HG03045 (cell line): Measurements from ENCODE around the gene CDH5.

Experiments
- ATAC-seq: cut with Tn5 transposase; IDR thresholded peaks from one replicate; pipeline ENCODE4 v1.9.1; 2021; ENCODE audit warnings: mild to moderate bottlenecking, moderate library complexity; ENCODE audit not compliant: unreplicated experiment

CDH5 gene

DNA sequence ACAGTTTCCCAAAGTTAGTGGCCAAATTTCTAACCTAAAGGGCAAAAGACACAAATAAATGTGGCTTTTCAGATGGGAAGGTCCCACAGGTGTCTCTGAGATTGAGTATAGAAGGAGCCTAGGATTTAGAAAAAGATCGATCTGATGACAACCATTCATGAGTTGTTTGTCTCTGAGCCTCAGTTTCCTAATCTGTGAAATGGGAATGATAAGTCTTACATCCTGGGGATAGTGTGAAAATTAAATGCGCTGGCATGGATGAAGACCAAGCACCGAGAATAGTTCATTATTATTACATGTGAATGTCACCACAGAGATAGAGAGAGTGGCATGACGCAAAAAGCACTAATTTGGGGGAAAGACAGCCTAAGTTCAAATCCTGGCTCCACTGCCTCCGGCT, 7.2 kb downstream of the CDH5 start:
- no peak for ATAC-seq

DNA sequence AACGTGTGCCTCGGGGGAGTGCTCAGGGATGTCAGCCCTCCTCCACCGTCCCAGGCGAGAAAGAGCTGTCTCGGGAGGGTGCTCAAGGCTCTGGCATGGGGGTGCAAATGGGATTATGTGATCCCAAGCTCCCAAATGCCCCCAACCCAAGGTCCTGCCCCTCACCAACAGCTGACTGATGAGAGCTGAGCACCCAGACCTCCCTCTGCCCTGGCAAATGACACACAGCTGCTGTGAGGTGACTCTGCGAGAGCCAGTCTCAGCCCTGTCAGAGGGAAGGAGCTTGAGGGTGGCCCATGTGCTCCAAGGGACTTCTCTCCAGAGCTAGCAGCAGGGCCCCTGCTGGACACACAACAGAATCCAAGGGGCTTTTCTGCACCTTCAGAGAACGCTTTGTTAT, 7.7 kb downstream of the CDH5 start:
- no peak for ATAC-seq

DNA sequence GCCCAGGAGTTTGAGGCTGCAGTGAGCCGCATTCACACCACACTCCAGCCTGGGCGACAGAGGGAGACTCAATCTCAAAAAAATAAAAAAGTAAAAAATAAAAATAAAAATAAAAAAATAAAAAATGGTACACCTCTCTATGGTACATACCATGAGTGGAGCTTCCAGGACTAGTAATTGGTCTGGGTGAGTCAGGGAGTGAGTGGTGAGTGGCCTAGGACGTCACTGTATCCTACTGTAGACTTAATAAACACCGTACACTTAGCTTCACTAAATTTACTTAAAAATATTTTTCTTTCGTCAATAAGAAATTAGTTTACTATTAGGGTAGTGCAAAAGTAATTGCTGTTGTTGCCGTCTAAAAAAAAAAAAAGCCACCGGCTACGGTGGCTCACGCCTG, 9.0 kb downstream of the CDH5 start:
- no peak for ATAC-seq

DNA sequence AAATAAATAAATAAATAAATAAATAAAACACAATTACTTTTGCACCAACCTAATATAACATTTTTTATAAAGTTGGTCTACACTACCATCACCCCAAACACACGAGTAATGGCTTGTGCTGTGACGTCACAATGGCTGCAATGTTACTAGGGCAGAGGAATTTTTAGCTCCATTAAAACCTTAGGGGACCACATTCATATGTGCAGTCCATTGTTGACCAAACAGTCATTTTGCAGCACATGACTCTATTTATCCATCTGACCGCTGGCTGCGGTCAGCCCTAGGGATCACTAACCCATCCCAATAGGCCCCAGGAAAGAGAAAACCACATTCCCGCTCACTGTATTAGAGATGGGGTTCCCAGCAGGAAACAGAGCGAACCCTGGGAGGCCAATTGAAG, 9.6 kb downstream of the CDH5 start:
- no peak for ATAC-seq

DNA sequence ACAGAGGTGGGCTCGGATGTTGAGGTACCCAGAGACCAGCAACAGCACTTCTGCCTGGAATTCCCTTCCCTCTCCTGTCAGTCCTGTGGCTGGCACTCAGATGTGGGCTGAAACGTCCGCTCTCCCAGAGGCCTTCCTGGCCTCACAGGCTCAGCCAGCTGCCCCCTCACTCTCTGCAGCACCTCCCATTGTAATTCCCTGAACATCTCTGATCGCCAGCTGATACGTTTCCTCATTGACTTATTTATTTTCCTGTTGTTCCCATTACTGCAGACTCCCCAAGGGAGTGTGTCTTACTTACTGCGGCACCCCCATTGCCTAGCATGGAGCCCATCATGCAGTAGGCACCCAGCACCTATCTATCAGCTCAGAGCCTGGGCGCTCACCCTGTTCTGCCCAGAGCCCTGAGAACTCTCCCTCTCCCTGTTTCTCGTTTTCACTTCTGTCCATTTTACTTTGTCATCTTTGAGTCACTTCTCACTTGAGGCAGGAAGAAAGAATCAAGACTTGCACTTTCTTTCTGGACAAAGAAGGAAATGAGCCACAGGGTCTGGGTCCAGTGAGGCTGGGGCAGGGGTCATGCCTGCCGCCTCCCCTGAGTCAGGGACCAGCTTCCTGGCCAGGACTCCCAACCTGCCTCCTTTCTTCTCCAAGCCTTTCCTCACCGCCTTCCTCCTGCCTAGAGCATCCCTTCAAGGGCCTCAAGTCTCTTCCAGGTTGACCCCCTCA, 10.2 kb downstream of the CDH5 start:
- no peak for ATAC-seq

DNA sequence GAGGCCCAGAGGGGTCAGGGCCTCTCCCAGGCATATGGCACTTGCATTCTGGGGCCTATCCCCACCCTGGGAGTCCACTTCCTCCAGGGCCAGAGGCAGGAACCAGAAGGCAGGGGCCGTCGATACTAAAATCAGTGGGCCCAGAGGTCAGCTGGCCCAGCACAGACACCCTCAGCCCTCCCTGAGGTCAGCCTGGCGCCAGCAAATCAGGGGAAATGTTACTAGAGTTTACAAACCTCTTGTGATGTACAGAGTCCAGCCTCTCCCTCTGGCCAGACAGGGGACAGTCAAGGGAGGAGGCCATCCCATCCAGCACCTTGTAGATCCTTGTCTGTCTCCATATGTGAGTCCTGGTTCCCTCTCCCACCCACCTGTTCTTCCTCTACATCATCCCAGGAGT, 10.8 kb downstream of the CDH5 start:
- no peak for ATAC-seq

DNA sequence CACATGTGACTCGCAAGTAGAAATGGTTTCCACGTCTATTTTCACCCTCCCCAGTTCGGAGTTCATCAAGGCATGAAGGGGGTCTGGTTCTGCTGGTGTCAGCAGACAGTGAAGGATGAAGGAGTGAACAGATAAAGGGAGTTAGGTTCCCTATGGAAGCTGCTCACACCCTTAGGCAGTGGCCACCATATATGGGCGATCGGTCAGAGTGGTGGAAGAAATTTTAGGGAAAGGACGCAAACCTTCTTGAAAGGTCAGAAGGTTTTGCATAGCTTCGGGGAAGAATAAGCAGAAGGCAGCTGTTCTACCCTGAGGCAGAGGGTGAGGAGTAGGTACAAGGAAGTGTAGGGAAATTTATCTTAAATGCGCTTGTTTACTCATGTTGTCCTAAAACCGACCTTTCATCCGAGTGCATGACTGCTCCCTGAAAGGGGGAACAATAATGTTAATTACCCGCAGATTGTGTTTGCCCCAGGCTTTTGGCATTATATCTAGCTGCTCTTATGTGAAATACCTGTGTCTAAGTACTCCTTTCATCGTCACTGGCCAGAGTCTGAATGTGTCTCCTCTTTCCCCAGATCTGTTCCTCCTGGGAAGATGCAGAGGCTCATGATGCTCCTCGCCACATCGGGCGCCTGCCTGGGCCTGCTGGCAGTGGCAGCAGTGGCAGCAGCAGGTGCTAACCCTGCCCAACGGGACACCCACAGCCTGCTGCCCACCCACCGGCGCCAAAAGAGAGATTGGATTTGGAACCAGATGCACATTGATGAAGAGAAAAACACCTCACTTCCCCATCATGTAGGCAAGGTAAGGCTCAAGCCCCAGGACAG, 12.5 kb downstream of the CDH5 start:
- ATAC-seq = no peak

DNA sequence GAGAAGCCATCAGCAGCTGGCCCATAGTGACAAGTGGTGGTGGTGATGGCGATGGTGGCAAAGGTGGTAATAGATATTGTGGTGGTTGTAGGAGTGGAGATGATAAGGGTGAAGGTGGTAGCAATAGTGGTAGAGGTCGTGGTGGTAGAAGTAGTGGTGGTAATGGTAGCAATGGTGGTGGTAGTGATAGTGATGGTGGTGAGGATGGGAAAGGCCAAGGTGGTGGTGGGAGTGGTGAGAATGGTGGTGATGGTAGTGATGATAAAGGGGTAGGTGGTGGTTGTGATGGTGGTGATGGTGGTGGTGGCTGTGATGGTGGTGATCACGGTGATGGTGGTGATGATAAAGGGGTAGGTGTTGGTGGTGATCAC, 13.1 kb downstream of the CDH5 start:
- no peak for ATAC-seq

DNA sequence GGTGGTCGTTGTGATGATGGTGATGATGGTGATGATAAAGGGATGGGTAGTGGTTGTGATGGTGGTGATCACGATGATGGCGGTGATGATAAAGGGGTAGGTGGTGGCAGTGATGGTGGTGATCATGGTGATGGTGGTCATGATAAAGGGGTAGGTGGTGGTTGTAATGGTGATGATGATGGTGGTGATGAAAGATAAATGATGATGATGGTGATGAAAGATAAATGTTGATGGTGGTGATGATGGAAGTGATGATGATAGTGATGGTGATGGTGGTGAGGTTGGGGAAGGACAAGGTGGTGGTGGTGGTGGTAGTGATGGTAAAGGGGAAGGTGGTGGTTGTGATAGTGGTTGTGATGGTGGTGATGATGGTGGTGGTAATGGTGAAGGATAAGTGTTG, 13.9 kb downstream of the CDH5 start:
- no peak for ATAC-seq

DNA sequence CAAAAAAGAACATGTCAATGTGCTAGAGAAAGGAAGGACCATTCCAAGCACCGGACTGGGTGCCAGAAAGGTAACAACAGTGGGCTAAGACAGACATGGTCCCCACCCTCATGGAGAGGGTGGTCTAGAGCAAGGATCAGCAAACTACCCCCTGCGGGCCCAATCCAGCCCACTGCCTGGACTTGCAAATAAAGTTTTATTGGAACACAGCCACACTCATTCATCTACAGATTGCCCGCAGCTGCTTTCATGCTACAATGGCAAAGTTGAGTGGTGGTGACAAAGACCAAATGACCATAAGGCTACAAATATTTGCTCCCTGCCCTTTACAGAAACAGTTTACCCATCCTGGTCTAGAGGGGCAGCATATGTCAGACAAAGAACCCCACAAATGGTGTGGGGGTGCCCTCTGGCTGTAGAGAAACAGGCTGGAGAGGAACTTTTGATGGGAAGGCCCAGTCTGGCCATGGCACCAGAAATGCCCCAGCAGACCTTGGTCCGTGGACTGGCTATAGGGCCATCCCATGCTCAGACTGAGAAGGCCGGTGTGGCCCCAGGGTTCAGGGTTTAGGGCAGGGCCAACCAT, 15.2 kb downstream of the CDH5 start:
- ATAC-seq = no peak

DNA sequence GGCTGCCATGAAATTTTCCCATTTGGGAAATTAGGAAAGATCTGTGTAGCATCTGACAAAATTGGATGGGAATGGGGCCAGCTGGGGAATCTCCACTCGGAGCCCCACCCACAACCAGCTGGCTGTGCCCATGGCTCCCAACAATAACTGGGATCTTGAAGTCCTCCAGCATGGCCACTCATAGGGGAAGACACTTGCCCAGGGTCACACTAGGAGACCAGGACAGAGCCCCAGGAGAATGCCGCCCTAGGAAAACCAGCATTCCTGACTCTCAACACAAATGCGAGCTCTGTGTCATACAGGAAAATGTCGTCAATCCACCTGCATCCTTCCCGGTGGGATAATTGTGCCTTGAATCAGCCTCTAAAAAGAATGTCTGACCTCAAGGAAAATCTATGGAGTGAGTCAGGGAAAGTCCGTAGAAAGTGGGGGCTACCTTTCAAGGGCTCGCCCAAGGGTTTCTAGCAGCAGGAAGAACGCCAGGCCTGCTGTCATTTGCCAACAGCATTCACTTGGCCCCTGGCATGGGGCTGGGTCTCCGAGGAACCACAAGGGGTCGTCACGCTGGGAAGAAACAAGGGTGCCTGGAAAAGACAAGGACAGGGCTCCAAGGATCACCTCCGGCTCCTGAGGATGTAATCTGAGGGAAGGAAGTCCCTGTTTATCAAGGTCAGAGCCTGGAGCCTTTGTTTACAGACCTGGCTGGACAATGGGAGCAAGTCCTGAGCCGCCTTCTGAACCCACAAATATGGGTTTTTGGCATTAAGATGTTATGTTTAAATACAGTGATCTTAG, 15.9 kb downstream of the CDH5 start:
- ATAC-seq = no peak

DNA sequence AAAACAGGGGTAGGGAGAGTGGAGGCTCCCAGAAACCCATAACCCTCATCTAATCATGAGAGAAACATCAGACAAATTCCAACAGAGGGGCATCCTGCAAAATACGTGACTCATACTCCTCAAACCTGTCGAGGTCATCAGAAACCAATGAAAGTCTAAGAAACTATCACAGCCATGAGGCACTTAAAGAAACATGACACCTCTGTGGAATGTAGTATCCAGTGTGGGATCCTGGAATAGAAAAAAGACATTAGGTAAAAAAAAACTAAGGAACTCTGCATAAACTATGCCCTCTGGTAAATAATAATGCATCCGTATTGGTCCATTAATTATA, 16.4 kb downstream of the CDH5 start:
- no peak for ATAC-seq

DNA sequence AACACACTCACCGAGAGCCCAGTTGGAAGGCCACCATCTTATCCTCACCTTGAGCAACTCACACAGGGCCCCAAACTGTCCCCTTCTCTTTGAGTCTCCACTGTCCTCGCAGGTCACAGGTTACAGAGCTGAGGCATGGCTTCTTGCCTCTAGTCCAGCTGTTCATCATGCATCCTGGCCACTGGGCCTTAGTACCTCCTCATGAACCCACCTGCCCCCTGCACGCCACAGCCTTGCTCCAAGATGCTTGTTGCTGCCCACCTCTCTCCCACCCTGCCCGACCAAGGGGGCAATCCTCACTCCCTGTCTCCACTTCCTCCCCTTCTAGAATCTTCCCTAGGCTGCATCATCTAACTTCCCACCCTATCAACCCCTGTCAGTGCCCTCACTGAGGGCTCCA, 17.1 kb downstream of the CDH5 start:
- ATAC-seq = no peak

DNA sequence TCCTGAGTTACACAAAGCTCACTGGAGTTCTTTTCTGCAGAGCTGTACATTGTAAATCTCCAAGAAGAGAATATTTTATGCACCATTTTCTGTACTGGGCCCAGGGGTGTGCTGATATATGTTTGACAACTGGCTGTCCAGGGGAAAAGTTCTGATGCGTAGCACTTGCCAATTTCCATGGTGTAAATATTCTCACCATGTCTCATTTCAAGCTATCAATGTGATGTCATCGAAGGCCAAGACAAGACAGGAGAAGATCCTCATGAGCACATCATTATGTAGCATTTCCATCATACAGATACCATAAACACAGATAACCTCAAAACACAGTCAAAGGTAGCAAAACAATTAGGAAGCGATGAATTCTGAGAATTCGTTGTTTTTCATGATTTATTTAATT, 18.9 kb downstream of the CDH5 start:
- no peak for ATAC-seq

DNA sequence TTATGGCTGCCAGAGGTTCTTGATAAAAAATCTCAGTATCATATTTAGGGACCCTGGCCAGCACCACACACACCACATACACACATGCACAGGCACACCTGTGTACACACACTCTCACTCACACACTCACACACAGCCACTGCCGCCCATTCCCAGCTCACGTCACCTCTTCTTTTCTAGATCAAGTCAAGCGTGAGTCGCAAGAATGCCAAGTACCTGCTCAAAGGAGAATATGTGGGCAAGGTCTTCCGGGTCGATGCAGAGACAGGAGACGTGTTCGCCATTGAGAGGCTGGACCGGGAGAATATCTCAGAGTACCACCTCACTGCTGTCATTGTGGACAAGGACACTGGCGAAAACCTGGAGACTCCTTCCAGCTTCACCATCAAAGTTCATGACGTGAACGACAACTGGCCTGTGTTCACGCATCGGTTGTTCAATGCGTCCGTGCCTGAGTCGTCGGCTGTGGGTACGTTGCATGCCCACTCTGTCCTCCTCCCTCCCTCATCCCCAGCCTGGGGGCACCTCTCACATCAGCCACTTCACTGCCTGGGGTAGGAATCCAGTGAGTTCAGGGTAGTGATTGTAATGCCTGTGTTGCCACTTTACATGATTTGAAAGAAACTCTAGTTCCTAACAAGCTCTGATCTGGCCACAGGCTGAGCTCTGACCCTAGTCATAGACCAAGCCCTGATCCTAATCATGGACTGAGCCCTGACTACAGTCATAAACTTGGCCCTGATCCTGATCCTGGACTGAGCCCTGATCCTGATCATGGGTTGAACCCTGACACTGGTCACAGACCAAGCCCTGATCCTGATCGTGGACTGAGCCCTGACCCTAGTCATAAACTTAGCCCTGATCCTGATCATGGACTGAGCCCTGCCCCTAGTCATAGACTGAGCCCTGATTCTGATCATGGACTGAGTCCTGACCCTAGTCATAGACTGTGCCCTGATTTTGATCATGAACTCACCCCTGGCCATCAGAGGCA, 20.4 kb downstream of the CDH5 start:
- no peak for ATAC-seq

DNA sequence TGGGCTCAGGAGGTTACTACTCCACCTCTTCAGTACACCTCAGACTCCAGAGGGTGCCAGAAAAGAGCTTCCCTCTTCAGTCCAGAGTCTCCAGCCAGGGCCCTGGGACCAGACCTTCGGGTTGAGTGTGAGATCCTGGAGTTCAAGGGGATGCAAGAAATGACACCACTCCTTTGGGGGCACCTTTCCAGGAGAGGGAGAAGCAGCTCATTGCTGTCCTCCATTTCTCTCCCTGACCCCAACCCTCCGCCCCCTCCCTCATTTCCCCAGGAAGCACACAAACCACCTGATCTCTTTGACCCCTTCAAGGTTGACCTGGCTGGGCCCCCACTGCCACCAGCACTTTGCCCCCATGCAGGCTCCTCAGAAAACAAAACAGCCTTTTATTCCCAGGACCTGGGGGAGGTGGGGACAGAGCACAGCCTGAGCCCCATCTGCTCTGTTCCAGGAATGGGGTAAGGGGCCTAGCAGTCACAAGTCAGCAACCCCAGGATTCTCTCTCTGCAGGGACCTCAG, 21.4 kb downstream of the CDH5 start:
- no peak for ATAC-seq

DNA sequence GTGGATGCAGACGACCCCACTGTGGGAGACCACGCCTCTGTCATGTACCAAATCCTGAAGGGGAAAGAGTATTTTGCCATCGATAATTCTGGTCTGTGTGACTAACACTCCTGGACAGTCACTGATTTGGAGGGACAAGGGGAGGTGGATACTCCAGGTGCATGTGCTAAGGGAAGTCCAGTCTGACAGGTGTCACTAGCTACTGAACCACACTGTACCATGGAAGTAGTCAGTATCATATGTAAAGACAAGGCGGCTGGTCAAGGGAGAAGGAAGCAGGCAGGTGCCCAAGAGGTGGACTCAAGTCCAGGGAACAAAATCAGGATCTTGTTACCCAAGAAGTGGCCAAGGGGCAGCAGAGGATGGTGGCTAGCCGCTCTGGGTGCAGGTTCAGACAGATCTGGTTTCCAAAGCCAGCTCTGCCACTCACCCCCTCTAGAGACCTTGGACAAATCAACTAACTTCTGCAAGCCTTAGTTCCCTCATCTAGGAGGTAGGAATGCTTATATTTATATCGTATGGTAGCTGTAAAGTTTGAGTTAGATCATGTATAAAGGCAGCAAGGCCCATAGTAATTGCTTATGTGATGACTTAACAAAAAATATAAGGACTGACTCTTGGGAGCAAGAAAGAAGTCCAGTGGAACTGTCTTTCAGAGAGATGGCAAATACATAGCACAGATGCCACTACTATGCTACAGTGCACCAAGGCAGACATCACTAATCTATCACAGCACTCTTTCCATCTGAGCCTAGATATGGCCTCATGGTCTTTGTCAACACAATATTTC, 22.1 kb downstream of the CDH5 start:
- no peak for ATAC-seq

DNA sequence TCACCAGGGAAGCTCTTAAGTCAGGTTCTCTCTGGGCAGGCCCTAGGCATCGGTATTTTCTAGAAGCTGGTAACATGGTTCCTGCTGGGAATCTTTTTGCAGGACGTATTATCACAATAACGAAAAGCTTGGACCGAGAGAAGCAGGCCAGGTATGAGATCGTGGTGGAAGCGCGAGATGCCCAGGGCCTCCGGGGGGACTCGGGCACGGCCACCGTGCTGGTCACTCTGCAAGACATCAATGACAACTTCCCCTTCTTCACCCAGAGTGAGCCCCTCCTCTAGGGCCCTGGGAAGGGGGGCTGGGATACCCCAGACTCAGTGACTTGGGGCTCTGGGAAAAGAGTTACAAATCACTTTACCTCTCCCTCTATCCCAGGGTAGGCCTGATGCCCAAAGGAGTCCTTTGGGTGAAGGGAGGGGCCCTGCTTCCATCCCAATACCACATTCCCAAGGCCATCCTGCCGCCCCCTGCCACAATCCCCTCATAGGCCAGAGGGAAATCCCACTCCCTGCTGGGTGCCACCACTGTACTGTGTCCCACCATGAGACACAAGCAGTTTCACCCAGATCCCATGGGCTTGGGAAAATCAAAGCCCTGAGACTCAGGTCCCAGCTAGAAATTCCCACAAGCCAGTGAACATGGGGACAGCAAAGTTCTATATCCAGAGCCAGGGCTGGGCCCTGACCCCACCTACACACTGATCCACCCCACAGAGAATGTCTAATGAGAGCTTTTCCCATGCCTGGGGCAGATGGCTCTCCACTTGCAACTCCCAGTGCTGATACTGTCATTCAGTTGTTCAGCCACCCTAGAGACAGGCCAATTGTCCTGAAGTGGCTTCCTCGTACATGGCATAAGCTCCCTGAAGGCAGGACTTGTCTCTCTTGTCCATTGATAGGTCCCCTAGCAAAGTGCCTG, 23.0 kb downstream of the CDH5 start:
- ATAC-seq = no peak
